Measurements from ENCODE around the gene GTF2H1.

GTF2H1 gene

DNA sequence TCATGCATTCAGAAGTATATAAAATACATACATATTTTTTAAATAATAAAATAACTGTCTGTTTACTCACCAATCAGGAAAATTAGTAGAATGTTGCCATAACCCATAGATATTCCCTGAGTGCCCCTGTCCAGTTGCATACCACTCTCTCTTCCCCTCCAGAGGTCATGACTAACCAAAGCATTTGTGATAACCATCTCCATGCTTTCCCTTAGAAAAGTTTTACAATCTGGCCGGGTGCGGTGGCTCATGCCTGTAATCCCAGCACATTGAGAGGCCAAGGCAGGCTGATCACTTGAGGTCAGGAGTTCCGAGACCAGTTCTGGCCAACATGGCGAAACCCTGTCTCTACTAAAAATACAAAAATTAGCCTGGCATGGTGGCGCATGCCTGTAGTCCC, 38.8 kb downstream of the GTF2H1 start:
- Histone ChIP-seq H3K9ac (ENCODE audit: insufficient read length) (no peak overlapping the region), H3K27ac (no peak overlapping the region), H3K9me3 (ENCODE audit: low read depth, low read length) (no peaks in the 10 kb centered on the region), H3K36me3 (ENCODE audit: insufficient read depth, low read length) (peaks cover 80% of the 10 kb centered on the region), H3K4me3 (no peak overlapping the region)
- DNase-seq (ENCODE audit: low read depth, low spot score): no peak
- TF ChIP-seq POLR2AphosphoS5 (IDR thresholded peaks at IDR 0.05; ENCODE audit: borderline replicate concordance, low read depth, low read length): no peak
- no peak for TF ChIP-seq EZH2 (IDR thresholded peaks at IDR 0.05)
- no peak for TF ChIP-seq FOXP2 (optimal IDR thresholded peaks at IDR 0.05; ENCODE audit: control extremely low read depth, extremely low read length, insufficient read depth)

DNA sequence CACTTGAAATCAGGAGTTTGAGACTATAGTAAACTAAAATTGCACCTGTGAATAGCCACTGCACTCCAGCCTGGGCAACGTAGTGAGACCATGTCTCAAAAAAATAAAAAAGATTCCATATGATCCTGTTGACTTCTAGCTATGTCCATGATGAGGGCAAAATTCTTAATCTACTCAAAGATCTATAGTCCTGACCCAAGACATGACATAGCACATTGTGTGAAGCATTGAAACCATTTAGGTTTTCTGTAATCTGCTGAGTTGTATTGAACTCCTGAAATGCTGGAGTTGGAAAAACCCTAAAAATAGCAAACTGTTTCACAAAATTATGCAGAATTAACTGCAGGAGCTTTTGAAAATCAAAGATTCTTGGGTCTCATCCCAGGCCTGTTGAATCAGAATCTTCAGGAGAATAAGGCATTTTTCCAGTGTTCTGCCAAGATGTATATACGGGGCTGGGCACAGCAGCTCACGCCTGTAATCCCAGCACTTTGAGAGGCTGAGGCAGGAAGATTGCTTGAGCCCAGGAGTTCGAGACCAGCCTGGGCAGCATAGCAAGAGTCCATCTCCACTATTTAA, 42.2 kb downstream of the GTF2H1 start:
- Histone ChIP-seq H3K36me3 (ENCODE audit: insufficient read depth, low read length) (peaks cover 55% of the 10 kb centered on the region), H3K4me3 (no peak overlapping the region), H3K27ac (peak overlapping the region; percentile 95), H3K9ac (ENCODE audit: insufficient read length) (no peak overlapping the region), H3K9me3 (ENCODE audit: low read depth, low read length) (no peaks in the 10 kb centered on the region)
- TF ChIP-seq POLR2AphosphoS5 (IDR thresholded peaks at IDR 0.05; ENCODE audit: borderline replicate concordance, low read depth, low read length) (no peak), FOXP2 (optimal IDR thresholded peaks at IDR 0.05; ENCODE audit: control extremely low read depth, extremely low read length, insufficient read depth) (no peak), EZH2 (IDR thresholded peaks at IDR 0.05) (no peak)
- DNase-seq (ENCODE audit: low read depth, low spot score): no peak

DNA sequence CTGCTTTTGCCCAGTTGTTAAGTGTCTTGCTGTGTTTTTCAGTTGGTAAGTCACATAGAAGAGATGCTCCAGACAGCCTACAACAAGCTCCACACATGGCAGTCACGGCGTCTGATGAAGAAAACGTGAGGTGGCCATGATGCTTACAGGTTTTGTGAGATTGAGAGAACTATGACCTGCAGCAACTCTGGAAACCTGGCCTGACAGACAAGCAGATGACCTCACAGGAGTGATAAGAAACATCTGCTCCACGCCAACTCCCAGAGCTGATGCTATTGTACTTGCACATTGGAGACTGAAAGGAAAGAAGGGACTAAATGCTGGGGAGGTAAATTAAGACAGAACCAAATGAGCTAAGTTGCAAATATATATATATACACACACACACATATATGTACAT, 43.4 kb downstream of the GTF2H1 start:
- Histone ChIP-seq H3K9ac (ENCODE audit: insufficient read length) (peak overlapping the region; percentile 58), H3K36me3 (ENCODE audit: insufficient read depth, low read length) (peaks cover 48% of the 10 kb centered on the region), H3K4me3 (peak overlapping the region; percentile 66), H3K9me3 (ENCODE audit: low read depth, low read length) (no peaks in the 10 kb centered on the region), H3K27ac (peak overlapping the region; percentile 95)
- DNase-seq (ENCODE audit: low read depth, low spot score): no peak
- no peak for TF ChIP-seq POLR2AphosphoS5 (IDR thresholded peaks at IDR 0.05; ENCODE audit: borderline replicate concordance, low read depth, low read length)
- TF ChIP-seq FOXP2 (optimal IDR thresholded peaks at IDR 0.05; ENCODE audit: control extremely low read depth, extremely low read length, insufficient read depth): no peak
- no peak for TF ChIP-seq EZH2 (IDR thresholded peaks at IDR 0.05)

DNA sequence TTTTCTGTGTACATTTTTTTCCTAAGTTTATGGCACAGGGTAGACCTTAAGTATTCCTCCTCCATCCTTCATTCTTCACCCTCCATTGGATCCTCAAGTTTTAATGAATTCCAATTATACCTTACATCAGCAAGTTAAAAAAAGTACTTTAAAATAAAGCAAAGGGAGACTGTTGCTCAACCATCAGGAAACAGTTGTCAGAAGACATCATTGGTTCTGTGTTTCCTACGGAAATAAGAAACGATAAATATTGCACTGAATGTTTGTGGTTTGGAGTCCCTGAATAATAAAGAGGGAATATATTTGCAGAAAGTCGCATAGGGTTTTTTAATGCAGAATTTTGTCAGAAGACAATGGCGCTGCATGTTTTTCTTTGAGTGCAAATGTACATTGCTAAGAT, 43.9 kb downstream of the GTF2H1 start:
- Histone ChIP-seq H3K9ac (ENCODE audit: insufficient read length) (peak overlapping the region; percentile 49), H3K27ac (peak overlapping the region; percentile 98), H3K36me3 (ENCODE audit: insufficient read depth, low read length) (peaks cover 46% of the 10 kb centered on the region), H3K4me3 (peak overlapping the region; percentile 66), H3K9me3 (ENCODE audit: low read depth, low read length) (no peaks in the 10 kb centered on the region)
- no peak for TF ChIP-seq EZH2 (IDR thresholded peaks at IDR 0.05)
- no peak for TF ChIP-seq FOXP2 (optimal IDR thresholded peaks at IDR 0.05; ENCODE audit: control extremely low read depth, extremely low read length, insufficient read depth)
- peak; percentile 74; the same call in 1 of the 2 replicates for TF ChIP-seq POLR2AphosphoS5 (IDR thresholded peaks at IDR 0.05; ENCODE audit: borderline replicate concordance, low read depth, low read length)
- DNase-seq (ENCODE audit: low read depth, low spot score): peak; percentile 99

DNA sequence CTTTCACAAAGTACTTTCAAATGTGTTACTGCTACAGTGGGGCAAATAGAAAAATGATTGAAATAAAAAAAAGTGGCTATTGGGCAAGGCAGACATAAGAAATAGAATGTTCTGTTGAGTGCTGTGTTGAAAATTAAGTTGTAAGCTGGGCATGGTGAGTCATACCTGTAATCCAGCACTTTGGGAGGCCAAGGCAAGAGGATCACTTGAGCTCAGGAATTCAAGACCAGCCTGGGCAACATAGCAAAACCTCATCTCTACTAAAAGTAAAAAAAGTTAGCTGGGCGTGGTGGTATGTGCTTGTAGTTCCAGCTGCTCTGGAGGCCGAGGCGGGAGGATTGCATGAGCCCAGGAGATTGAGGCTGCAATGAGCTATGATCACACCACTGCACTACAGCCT, 45.1 kb downstream of the GTF2H1 start:
- Histone ChIP-seq H3K27ac (peak overlapping the region; percentile 98), H3K9me3 (ENCODE audit: low read depth, low read length) (no peaks in the 10 kb centered on the region), H3K36me3 (ENCODE audit: insufficient read depth, low read length) (peaks cover 37% of the 10 kb centered on the region), H3K9ac (ENCODE audit: insufficient read length) (no peak overlapping the region), H3K4me3 (no peak overlapping the region)
- no peak for DNase-seq (ENCODE audit: low read depth, low spot score)
- no peak for TF ChIP-seq POLR2AphosphoS5 (IDR thresholded peaks at IDR 0.05; ENCODE audit: borderline replicate concordance, low read depth, low read length)
- no peak for TF ChIP-seq FOXP2 (optimal IDR thresholded peaks at IDR 0.05; ENCODE audit: control extremely low read depth, extremely low read length, insufficient read depth)

DNA sequence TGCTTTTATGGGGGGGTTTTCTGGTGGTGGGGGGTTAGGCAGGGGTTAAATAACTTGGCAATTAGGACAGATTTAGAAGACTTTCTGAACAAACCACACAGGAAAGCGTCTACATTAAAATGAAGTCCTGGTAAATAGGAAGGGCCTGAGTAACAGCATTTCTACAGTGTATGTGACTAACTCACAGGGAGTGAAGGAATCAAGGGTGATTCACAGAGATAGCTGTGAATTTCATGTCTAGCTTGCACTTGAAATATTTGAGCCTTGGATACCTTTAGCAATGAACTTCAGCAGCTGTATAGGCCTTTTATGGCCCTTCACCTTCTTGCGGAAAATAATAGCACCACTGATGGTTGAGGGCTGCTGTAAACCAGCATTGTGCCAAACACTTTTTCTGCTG, 45.9 kb downstream of the GTF2H1 start:
- peak overlapping the region; percentile 8; the same call in 1 of the 2 replicates for H3K4me3 ChIP-seq
- H3K9ac ChIP-seq (ENCODE audit: insufficient read length): peak overlapping the region; percentile 21
- no peak for TF ChIP-seq POLR2AphosphoS5 (IDR thresholded peaks at IDR 0.05; ENCODE audit: borderline replicate concordance, low read depth, low read length)
- no peak for TF ChIP-seq EZH2 (IDR thresholded peaks at IDR 0.05)
- no peak for TF ChIP-seq FOXP2 (optimal IDR thresholded peaks at IDR 0.05; ENCODE audit: control extremely low read depth, extremely low read length, insufficient read depth)
- DNase-seq (ENCODE audit: low read depth, low spot score): no peak
- peaks cover 32% of the 10 kb centered on the region for H3K36me3 ChIP-seq (ENCODE audit: insufficient read depth, low read length)
- H3K27ac ChIP-seq: peak overlapping the region; percentile 79
- no peaks in the 10 kb centered on the region for H3K9me3 ChIP-seq (ENCODE audit: low read depth, low read length)

DNA sequence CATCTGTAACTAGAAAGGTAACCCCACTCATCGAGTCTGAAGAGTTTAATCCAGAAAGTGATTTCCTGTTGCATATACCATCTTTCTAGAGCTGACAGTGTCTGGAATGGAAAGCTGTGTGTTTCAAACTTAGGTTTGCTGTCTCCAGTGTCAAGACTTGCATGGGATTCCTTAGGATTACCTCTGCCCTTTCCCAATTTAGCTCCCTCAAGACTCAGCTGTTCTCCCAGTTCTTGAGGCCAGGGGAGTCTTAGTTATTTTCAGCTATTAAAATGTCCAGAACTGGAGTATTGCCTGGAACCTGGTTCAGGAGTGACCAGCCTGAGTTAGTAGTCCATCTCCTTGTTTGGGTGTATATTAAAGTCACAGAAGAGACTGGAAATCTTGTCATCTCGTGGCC, 47.0 kb downstream of the GTF2H1 start:
- DNase-seq (ENCODE audit: low read depth, low spot score): no peak
- H3K4me3 ChIP-seq: no peak overlapping the region
- TF ChIP-seq FOXP2 (optimal IDR thresholded peaks at IDR 0.05; ENCODE audit: control extremely low read depth, extremely low read length, insufficient read depth): no peak
- no peak for TF ChIP-seq POLR2AphosphoS5 (IDR thresholded peaks at IDR 0.05; ENCODE audit: borderline replicate concordance, low read depth, low read length)
- TF ChIP-seq EZH2 (IDR thresholded peaks at IDR 0.05): no peak
- peaks cover 20% of the 10 kb centered on the region for H3K36me3 ChIP-seq (ENCODE audit: insufficient read depth, low read length)
- H3K9ac ChIP-seq (ENCODE audit: insufficient read length): no peak overlapping the region
- H3K27ac ChIP-seq: peak overlapping the region; percentile 26; the same call in 1 of the 2 replicates
- H3K9me3 ChIP-seq (ENCODE audit: low read depth, low read length): no peaks in the 10 kb centered on the region

DNA sequence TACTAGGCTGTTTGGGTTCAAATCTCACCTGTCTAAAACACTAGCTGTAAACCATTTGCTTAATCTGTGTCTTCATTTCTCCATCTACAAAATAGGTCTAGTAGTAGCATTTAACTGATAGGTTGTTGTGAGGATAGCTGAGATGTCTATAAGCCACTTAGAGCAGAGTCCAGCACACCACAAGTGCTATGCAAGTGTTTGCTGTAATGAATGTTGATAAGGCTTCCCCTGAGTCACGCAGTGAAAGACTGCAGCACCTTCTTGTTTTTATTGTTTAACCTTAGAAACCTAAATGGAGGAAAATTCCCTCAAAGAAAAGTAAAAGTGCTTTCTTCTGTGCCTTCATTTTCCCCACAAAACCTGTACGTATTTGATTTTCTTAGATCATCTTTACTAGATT, 48.9 kb downstream of the GTF2H1 start:
- H3K36me3 ChIP-seq (ENCODE audit: insufficient read depth, low read length): peaks cover 8% of the 10 kb centered on the region
- H3K9ac ChIP-seq (ENCODE audit: insufficient read length): no peak overlapping the region
- no peak overlapping the region for H3K27ac ChIP-seq
- no peak overlapping the region for H3K4me3 ChIP-seq
- no peaks in the 10 kb centered on the region for H3K9me3 ChIP-seq (ENCODE audit: low read depth, low read length)
- no peak for TF ChIP-seq EZH2 (IDR thresholded peaks at IDR 0.05)
- no peak for TF ChIP-seq FOXP2 (optimal IDR thresholded peaks at IDR 0.05; ENCODE audit: control extremely low read depth, extremely low read length, insufficient read depth)
- TF ChIP-seq POLR2AphosphoS5 (IDR thresholded peaks at IDR 0.05; ENCODE audit: borderline replicate concordance, low read depth, low read length): no peak
- DNase-seq (ENCODE audit: low read depth, low spot score): no peak

DNA sequence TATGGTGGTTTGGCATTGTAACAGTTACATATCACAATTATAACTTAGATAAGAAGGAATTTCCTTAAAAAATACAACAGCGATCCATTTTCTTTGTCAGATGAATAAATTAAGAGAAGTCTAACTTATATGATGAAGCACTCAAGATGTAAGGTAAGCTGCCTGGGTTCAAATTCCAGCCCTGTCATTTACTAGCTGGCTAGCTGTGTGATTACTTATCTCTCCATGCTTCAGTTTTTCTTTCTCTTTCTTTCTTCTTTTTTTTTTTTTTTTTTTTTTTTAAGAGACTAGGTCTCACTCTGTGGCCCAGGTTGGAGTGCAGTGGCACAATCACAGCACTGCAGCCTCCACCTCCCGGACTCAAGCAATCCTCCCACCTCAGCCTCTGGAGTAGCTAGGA, 49.8 kb downstream of the GTF2H1 start:
- Histone ChIP-seq H3K9me3 (ENCODE audit: low read depth, low read length) (no peaks in the 10 kb centered on the region), H3K36me3 (ENCODE audit: insufficient read depth, low read length) (peaks cover 3% of the 10 kb centered on the region; the same call in 1 of the 2 replicates), H3K9ac (ENCODE audit: insufficient read length) (no peak overlapping the region), H3K27ac (no peak overlapping the region), H3K4me3 (no peak overlapping the region)
- TF ChIP-seq EZH2 (IDR thresholded peaks at IDR 0.05): no peak
- TF ChIP-seq POLR2AphosphoS5 (IDR thresholded peaks at IDR 0.05; ENCODE audit: borderline replicate concordance, low read depth, low read length): no peak
- TF ChIP-seq FOXP2 (optimal IDR thresholded peaks at IDR 0.05; ENCODE audit: control extremely low read depth, extremely low read length, insufficient read depth): no peak
- no peak for DNase-seq (ENCODE audit: low read depth, low spot score)

Measured in SK-N-MC (cell line).